ENCODE data around the gene KRTAP29-1.
"Not testable (repeated sequence)": the region's sequence is repeated elsewhere in the genome, so short reads cannot be mapped to it uniquely, and the experiment has no call there.

The KRTAP29-1 gene

GRCh38 chr17:41264599-41264998 lies 38.1 kb downstream of the KRTAP29-1 start:
- no peak for TF ChIP-seq CTCF (IDR thresholded peaks at IDR 0.05; ENCODE audit: control insufficient read depth, insufficient read depth, low read depth, low read length, missing control alignments)
- H3K4me3 ChIP-seq (ENCODE audit: control insufficient read depth, low read depth, low read length), result no peak overlapping the region
- DNase-seq (ENCODE audit: low read depth), result no peak

GRCh38 chr17:41263212-41263611 lies 39.4 kb downstream of the KRTAP29-1 start:
- no peak for TF ChIP-seq CTCF (IDR thresholded peaks at IDR 0.05; ENCODE audit: control insufficient read depth, insufficient read depth, low read depth, low read length, missing control alignments)
- no peak overlapping the region for H3K4me3 ChIP-seq (ENCODE audit: control insufficient read depth, low read depth, low read length)
- DNase-seq (ENCODE audit: low read depth), result no peak

DNA sequence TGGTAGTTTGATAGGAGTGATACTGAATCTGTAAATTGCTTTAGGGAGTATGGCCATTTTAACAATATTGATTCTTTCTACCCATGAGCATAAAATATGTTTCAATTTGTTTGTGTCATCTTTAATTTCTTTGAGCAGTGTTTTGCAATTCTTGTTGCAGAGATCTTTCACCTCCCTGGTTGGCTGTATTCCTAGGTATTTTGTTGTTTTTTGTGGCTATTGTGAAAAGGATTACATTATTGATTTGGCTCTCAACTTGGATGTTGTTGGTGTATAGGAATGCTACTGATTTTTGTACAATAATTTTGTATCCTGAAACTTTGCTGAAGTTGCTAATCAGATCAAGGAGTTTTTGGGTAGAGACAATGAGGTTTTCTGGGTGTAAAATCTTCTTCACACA lies 44.2 kb downstream of the KRTAP29-1 start:
- no peak for DNase-seq (ENCODE audit: low read depth)
- H3K4me3 ChIP-seq (ENCODE audit: control insufficient read depth, low read depth, low read length), result no peak overlapping the region
- no peak for TF ChIP-seq CTCF (IDR thresholded peaks at IDR 0.05; ENCODE audit: control insufficient read depth, insufficient read depth, low read depth, low read length, missing control alignments)

DNA sequence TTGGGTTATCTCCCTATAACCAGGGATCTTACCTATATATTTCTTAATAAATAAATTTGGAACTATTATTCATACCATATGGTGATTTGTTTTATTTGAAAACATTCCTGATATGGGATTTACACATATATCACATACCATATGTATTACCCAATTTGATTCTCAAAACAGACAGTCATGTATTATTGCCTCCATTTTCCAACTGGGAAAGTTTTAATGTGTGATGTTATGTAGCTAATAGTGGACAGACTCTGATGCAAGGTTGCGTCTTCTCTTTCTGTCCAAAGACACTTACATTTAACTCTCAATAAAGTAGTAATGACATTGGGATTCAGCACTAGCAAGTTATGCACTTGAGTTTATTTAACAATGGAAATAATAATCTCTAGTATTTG lies 46.4 kb downstream of the KRTAP29-1 start:
- DNase-seq (ENCODE audit: low read depth), result no peak
- TF ChIP-seq CTCF (IDR thresholded peaks at IDR 0.05; ENCODE audit: control insufficient read depth, insufficient read depth, low read depth, low read length, missing control alignments), result no peak

GRCh38 chr17:41255381-41256290 lies 47.0 kb downstream of the KRTAP29-1 start, which contains the start of gene KRTAP9-9:
TSS of gene KRTAP9-9 (plus strand) at chr17:41255384.
- H3K4me3 ChIP-seq (ENCODE audit: control insufficient read depth, low read depth, low read length), result not testable (repeated sequence)
- peak; percentile 4 for DNase-seq (ENCODE audit: low read depth)

More for the DNA sequence above, 46.4 kb downstream of the KRTAP29-1 start:
- H3K4me3 ChIP-seq (ENCODE audit: control insufficient read depth, low read depth, low read length), result no peak overlapping the region

DNA sequence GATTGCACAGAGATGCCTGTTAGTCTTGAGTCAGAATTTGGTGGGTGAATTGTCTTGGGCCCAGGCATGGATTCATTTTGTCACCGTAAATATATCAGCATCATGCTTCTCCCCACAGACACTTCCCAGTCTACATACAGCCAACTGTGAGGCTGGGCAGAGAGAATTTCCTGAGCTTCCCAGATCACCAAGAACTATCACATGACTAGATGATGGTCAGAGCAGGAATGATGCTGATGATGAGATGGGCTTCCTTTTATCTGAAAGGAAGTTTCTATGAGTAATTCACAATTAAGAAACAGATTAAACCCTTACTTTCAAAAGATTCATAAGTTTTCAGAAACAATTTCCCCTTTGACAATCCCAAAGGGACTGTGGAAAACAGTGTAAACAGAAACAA lies 47.8 kb downstream of the KRTAP29-1 start:
- DNase-seq (ENCODE audit: low read depth), result no peak
- H3K4me3 ChIP-seq (ENCODE audit: control insufficient read depth, low read depth, low read length), result no peak overlapping the region
- TF ChIP-seq CTCF (IDR thresholded peaks at IDR 0.05; ENCODE audit: control insufficient read depth, insufficient read depth, low read depth, low read length, missing control alignments), result no peak
